SK-N-SH treated with all-trans-retinoic acid at 6 μM for 48 hours (cell line): ENCODE data around the gene APOA1.

ENCODE experiments used
- ATAC-seq: fragments of 200-7000 bp; cut with Tn5 transposase; 3 replicates; pipeline ENCODE4 v1.9.1; 2020; ENCODE audit warnings: mild to moderate bottlenecking, moderate library complexity
- ARNTL ChIP-seq: fragments of 450-650 bp; formaldehyde crosslinking; IDR thresholded peaks from 2 replicates; pipeline ENCODE4 v1.5.0; 2020; ENCODE audit warnings: low read depth, mild to moderate bottlenecking, moderate library complexity, borderline replicate concordance
- BACH2 ChIP-seq: fragments of 250-450 bp; sonication (Bioruptor Pico); IDR thresholded peaks from 2 replicates; pipeline ENCODE4 v1.9.0; 2021; ENCODE audit warnings: mild to moderate bottlenecking, borderline replicate concordance
- CSDC2 ChIP-seq: fragments of 250-450 bp; sonication (Bioruptor Pico); IDR thresholded peaks from 2 replicates; pipeline ENCODE4 v1.5.0; 2020; ENCODE audit warnings: mild to moderate bottlenecking, moderate library complexity
- ESRRG ChIP-seq: fragments of 250-450 bp; sonication (Bioruptor Pico); IDR thresholded peaks from 2 replicates; pipeline ENCODE4 v1.6.1; 2021; ENCODE audit warnings: mild to moderate bottlenecking
- GLIS3 ChIP-seq: fragments of 250-450 bp; sonication (Bioruptor Pico); IDR thresholded peaks from 2 replicates; pipeline ENCODE4 v1.5.0; 2020; ENCODE audit warnings: mild to moderate bottlenecking, moderate library complexity
- ISL1 ChIP-seq: fragments of 250-450 bp; sonication (Bioruptor Pico); IDR thresholded peaks from 2 replicates; pipeline ENCODE4 v2.1.2; 2022; ENCODE audit warnings: mild to moderate bottlenecking, moderate library complexity
- PPARA ChIP-seq: fragments of 250-450 bp; sonication (Bioruptor Pico); IDR thresholded peaks from 2 replicates; pipeline ENCODE4 v1.5.0; 2020; ENCODE audit warnings: mild to moderate bottlenecking, borderline replicate concordance
- SNAI2 ChIP-seq: fragments of 250-450 bp; sonication (Bioruptor Pico); IDR thresholded peaks from 2 replicates; pipeline ENCODE4 v1.5.0; 2020; ENCODE audit warnings: mild to moderate bottlenecking, moderate library complexity
- TCF4 ChIP-seq: fragments of 250-450 bp; sonication (Bioruptor Pico); IDR thresholded peaks from 2 replicates; pipeline ENCODE4 v1.8.0; 2021; ENCODE audit warnings: mild to moderate bottlenecking, moderate library complexity, borderline replicate concordance
- TOX ChIP-seq: fragments of 250-450 bp; sonication (Bioruptor Pico); IDR thresholded peaks from 2 replicates; pipeline ENCODE4 v1.8.0; 2021; ENCODE audit warnings: mild to moderate bottlenecking, moderate library complexity, borderline replicate concordance
- ZC3H10 ChIP-seq: fragments of 250-450 bp; sonication (Bioruptor Pico); IDR thresholded peaks from 2 replicates; pipeline ENCODE4 v1.5.1; 2021; ENCODE audit warnings: mild to moderate bottlenecking, moderate library complexity
- ZFP3 ChIP-seq: fragments of 250-450 bp; sonication (Bioruptor Pico); IDR thresholded peaks from 2 replicates; pipeline ENCODE4 v1.5.0; 2020; ENCODE audit warnings: mild to moderate bottlenecking, moderate library complexity
- ZFP30 ChIP-seq: fragments of 450-650 bp; formaldehyde crosslinking; IDR thresholded peaks from 2 replicates; pipeline ENCODE4 v1.5.0; 2022; ENCODE audit warnings: mild to moderate bottlenecking, moderate library complexity
- ZNF565 ChIP-seq: fragments of 450-650 bp; formaldehyde crosslinking; conservative IDR thresholded peaks from 2 replicates; pipeline ENCODE4 v1.5.0; 2020; ENCODE audit warnings: low read depth, mild to moderate bottlenecking, moderate library complexity
- ZNF8 ChIP-seq: fragments of 450-650 bp; formaldehyde crosslinking; IDR thresholded peaks from 2 replicates; pipeline ENCODE4 v1.5.0; 2020; ENCODE audit warnings: mild to moderate bottlenecking, moderate library complexity
- TF ChIP-seq, protein P1 (sequence below): fragments of 250-450 bp; sonication (Bioruptor Pico); IDR thresholded peaks from 2 replicates; pipeline ENCODE4 v1.8.0; 2020; ENCODE audit warnings: mild to moderate bottlenecking, moderate library complexity, borderline replicate concordance
- TF ChIP-seq, protein P2 (sequence below): fragments of 250-450 bp; sonication (Bioruptor Pico); IDR thresholded peaks from 2 replicates; pipeline ENCODE4 v1.8.0; 2021; ENCODE audit warnings: low read depth, mild to moderate bottlenecking, moderate library complexity, borderline replicate concordance
- TF ChIP-seq, protein P3 (sequence below): fragments of 250-450 bp; sonication (Bioruptor Pico); IDR thresholded peaks from 2 replicates; pipeline ENCODE4 v1.5.0; 2020; ENCODE audit warnings: mild to moderate bottlenecking, moderate library complexity
- TF ChIP-seq, protein P4 (sequence below): fragments of 250-450 bp; sonication (Bioruptor Pico); IDR thresholded peaks from 2 replicates; pipeline ENCODE4 v1.5.1; 2020; ENCODE audit warnings: low read depth, mild to moderate bottlenecking, moderate library complexity

The APOA1 gene

DNA sequence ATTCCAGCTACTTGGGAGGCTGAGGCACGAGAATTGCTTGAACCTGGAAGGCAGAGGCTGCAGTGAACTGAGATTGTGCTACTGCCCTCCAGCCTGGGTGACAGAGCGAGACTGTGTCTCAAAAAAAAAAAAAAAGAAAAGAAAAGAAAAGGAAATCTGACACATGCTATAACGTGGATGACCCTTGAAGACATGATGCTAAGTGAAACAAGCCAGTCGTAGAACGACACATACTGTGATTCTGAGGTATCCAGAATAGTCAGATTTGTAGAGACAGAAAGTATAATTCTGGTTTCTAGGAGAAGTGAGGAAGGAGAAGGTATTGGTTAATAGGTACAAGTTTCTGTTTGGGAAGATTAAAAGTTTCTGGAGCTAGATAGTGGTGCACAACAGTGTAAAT is 39.1 kb downstream of the APOA1 start (continued):
- TF ChIP-seq, protein P1, sequence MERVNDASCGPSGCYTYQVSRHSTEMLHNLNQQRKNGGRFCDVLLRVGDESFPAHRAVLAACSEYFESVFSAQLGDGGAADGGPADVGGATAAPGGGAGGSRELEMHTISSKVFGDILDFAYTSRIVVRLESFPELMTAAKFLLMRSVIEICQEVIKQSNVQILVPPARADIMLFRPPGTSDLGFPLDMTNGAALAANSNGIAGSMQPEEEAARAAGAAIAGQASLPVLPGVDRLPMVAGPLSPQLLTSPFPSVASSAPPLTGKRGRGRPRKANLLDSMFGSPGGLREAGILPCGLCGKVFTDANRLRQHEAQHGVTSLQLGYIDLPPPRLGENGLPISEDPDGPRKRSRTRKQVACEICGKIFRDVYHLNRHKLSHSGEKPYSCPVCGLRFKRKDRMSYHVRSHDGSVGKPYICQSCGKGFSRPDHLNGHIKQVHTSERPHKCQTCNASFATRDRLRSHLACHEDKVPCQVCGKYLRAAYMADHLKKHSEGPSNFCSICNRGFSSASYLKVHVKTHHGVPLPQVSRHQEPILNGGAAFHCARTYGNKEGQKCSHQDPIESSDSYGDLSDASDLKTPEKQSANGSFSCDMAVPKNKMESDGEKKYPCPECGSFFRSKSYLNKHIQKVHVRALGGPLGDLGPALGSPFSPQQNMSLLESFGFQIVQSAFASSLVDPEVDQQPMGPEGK (CRISPR knock-in tag), result no peak

DNA sequence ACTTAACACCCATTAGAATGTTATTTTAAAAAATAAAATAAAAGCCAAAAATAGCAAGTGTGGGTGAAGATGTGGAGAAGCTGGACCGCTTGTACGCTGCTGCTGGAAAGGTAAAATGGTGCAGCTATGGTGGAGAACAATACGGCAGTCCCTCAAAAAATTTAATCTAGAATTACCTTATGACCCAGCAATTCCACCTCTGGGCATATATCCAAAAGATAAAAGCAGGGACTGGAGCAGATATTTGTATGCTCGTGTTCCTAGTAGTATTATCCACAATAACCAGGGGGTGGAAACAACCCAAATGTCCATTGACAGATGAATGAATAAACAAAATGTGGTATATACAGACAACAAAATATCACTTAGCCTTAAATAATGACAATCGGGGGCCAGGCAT is 39.6 kb downstream of the APOA1 start:
- no peak for ATAC-seq
- TF ChIP-seq ESRRG (CRISPR knock-in tag), result no peak
- TF ChIP-seq CSDC2 (CRISPR knock-in tag), result no peak
- TF ChIP-seq, protein P2, sequence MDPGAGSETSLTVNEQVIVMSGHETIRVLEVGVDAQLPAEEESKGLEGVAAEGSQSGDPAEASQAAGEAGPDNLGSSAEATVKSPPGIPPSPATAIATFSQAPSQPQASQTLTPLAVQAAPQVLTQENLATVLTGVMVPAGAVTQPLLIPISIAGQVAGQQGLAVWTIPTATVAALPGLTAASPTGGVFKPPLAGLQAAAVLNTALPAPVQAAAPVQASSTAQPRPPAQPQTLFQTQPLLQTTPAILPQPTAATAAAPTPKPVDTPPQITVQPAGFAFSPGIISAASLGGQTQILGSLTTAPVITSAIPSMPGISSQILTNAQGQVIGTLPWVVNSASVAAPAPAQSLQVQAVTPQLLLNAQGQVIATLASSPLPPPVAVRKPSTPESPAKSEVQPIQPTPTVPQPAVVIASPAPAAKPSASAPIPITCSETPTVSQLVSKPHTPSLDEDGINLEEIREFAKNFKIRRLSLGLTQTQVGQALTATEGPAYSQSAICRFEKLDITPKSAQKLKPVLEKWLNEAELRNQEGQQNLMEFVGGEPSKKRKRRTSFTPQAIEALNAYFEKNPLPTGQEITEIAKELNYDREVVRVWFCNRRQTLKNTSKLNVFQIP, result no peak
- no peak for TF ChIP-seq GLIS3 (CRISPR knock-in tag)
- TF ChIP-seq ZNF565 (CRISPR knock-in tag), result no peak
- TF ChIP-seq ARNTL (CRISPR knock-in tag), result no peak
- TF ChIP-seq ISL1 (CRISPR knock-in tag), result no peak
- TF ChIP-seq ZNF8, result no peak
- TF ChIP-seq, protein P3, sequence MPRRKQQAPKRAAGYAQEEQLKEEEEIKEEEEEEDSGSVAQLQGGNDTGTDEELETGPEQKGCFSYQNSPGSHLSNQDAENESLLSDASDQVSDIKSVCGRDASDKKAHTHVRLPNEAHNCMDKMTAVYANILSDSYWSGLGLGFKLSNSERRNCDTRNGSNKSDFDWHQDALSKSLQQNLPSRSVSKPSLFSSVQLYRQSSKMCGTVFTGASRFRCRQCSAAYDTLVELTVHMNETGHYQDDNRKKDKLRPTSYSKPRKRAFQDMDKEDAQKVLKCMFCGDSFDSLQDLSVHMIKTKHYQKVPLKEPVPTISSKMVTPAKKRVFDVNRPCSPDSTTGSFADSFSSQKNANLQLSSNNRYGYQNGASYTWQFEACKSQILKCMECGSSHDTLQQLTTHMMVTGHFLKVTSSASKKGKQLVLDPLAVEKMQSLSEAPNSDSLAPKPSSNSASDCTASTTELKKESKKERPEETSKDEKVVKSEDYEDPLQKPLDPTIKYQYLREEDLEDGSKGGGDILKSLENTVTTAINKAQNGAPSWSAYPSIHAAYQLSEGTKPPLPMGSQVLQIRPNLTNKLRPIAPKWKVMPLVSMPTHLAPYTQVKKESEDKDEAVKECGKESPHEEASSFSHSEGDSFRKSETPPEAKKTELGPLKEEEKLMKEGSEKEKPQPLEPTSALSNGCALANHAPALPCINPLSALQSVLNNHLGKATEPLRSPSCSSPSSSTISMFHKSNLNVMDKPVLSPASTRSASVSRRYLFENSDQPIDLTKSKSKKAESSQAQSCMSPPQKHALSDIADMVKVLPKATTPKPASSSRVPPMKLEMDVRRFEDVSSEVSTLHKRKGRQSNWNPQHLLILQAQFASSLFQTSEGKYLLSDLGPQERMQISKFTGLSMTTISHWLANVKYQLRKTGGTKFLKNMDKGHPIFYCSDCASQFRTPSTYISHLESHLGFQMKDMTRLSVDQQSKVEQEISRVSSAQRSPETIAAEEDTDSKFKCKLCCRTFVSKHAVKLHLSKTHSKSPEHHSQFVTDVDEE (CRISPR knock-in tag), result no peak
- no peak for TF ChIP-seq TOX (CRISPR knock-in tag)
- TF ChIP-seq, protein P4, sequence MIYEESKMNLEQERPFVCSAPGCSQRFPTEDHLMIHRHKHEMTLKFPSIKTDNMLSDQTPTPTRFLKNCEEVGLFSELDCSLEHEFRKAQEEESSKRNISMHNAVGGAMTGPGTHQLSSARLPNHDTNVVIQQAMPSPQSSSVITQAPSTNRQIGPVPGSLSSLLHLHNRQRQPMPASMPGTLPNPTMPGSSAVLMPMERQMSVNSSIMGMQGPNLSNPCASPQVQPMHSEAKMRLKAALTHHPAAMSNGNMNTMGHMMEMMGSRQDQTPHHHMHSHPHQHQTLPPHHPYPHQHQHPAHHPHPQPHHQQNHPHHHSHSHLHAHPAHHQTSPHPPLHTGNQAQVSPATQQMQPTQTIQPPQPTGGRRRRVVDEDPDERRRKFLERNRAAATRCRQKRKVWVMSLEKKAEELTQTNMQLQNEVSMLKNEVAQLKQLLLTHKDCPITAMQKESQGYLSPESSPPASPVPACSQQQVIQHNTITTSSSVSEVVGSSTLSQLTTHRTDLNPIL (CRISPR knock-in tag), result no peak
- TF ChIP-seq ZFP30, result no peak

DNA sequence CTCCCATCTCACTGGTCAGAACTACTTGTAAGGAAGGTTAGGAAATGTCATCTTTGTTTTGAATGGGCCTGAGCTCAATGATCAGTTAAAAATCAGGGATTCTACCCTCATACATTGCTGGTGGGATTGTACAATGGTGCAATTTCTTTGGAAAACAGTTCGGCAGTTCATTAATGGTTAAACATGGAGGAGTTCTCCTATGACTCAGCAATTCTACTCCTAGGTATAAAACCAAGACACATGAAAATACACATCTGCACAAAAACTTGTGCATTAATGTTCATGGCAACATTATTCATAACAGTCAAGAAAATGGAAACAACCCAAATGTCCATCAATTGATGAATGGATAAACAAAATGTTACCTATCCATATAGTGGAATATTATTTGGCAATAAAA is 40.9 kb downstream of the APOA1 start:
- ATAC-seq, result no peak
- TF ChIP-seq, protein P3 (CRISPR knock-in tag), result no peak
- TF ChIP-seq PPARA (CRISPR knock-in tag), result no peak
- TF ChIP-seq, protein P4 (CRISPR knock-in tag), result no peak
- TF ChIP-seq TCF4 (CRISPR knock-in tag), result no peak
- TF ChIP-seq TOX (CRISPR knock-in tag), result no peak
- no peak for TF ChIP-seq ESRRG (CRISPR knock-in tag)
- TF ChIP-seq, protein P2, result no peak
- TF ChIP-seq ZNF565 (CRISPR knock-in tag), result no peak
- TF ChIP-seq ISL1 (CRISPR knock-in tag), result no peak
- TF ChIP-seq SNAI2 (CRISPR knock-in tag), result no peak
- TF ChIP-seq BACH2 (CRISPR knock-in tag), result no peak
- TF ChIP-seq ZFP30, result no peak
- no peak for TF ChIP-seq CSDC2 (CRISPR knock-in tag)
- TF ChIP-seq ZC3H10, result no peak
- TF ChIP-seq, protein P1 (CRISPR knock-in tag), result no peak
- TF ChIP-seq ZFP3 (CRISPR knock-in tag), result no peak
- no peak for TF ChIP-seq ARNTL (CRISPR knock-in tag)
